ENCODE measurements around the gene GLI2.

The GLI2 gene

GRCh38 chr2:120720746-120721375, 14.8 kb upstream of the GLI2 start:
- H3K27ac ChIP-seq = no peak overlapping the region
- no peak for TF ChIP-seq CTCF (conservative IDR thresholded peaks at IDR 0.05)

- TF ChIP-seq CTCF (conservative IDR thresholded peaks at IDR 0.05) = no peak
- no peak overlapping the region for H3K27ac ChIP-seq
These were observed 13.5 kb upstream of the GLI2 start for GRCh38 chr2:120722246-120722567.

GRCh38 chr2:120722568-120723421, 12.9 kb upstream of the GLI2 start:
- no peak overlapping the region for H3K27ac ChIP-seq
- TF ChIP-seq CTCF (conservative IDR thresholded peaks at IDR 0.05) = no peak

GRCh38 chr2:120726245-120726644, 9.4 kb upstream of the GLI2 start:
- TF ChIP-seq CTCF (conservative IDR thresholded peaks at IDR 0.05) = no peak
- no peak overlapping the region for H3K27ac ChIP-seq

- H3K27ac ChIP-seq = no peak overlapping the region
- TF ChIP-seq CTCF (conservative IDR thresholded peaks at IDR 0.05) = no peak
These were observed 6.0 kb upstream of the GLI2 start for GRCh38 chr2:120729406-120730399.

GRCh38 chr2:120731175-120731574, 4.5 kb upstream of the GLI2 start:
- TF ChIP-seq CTCF (conservative IDR thresholded peaks at IDR 0.05) = no peak
- no peak overlapping the region for H3K27ac ChIP-seq

Data from VCaP (cell line).